NCI-H774 (cell line): Measurements from ENCODE around the gene TMC2.
A peak's percentile ranks its signal among the peaks of the same experiment; 100 is the strongest.
"Not testable (repeated sequence)": the region's sequence is repeated elsewhere in the genome, so short reads cannot be mapped to it uniquely, and the experiment has no call there.

ENCODE experiments used
- DNase-seq: peaks from one replicate; lab custom pipeline; 2025; lab: John Stamatoyannopoulos, UW

TMC2 gene

GRCh38 chr20:2663364-2663886 is 127.1 kb downstream of the TMC2 start:
- no peak for DNase-seq

- peak; percentile 83 for DNase-seq
Observed at GRCh38 chr20:2663887-2664719, 127.7 kb downstream of the TMC2 start, which contains the start of gene IDH3B. Gene IDH3B (minus strand): TSS chr20:2664216. CDS start chr20:2664188, 28 bp downstream.

GRCh38 chr20:2671977-2672376 is 135.6 kb downstream of the TMC2 start:
- DNase-seq = no peak

- DNase-seq = no peak
Observed at GRCh38 chr20:2672446-2672845, 136.1 kb downstream of the TMC2 start.

- DNase-seq = no peak
Observed at GRCh38 chr20:2673453-2673852, 137.1 kb downstream of the TMC2 start.

GRCh38 chr20:2680046-2680445 is 143.7 kb downstream of the TMC2 start:
- DNase-seq = no peak

GRCh38 chr20:2682040-2682439 is 145.7 kb downstream of the TMC2 start:
- DNase-seq = not testable (repeated sequence)

GRCh38 chr20:2684817-2685216 is 148.4 kb downstream of the TMC2 start:
- not testable (repeated sequence) for DNase-seq

GRCh38 chr20:2687514-2687913 is 151.1 kb downstream of the TMC2 start:
- no peak for DNase-seq

- peak; percentile 38 for DNase-seq
Observed at GRCh38 chr20:2688041-2688591, 151.7 kb downstream of the TMC2 start.

GRCh38 chr20:2690213-2690612 is 153.8 kb downstream of the TMC2 start:
- no peak for DNase-seq

GRCh38 chr20:2690718-2691117 is 154.3 kb downstream of the TMC2 start:
- no peak for DNase-seq

GRCh38 chr20:2691127-2691526 is 154.8 kb downstream of the TMC2 start:
- DNase-seq = no peak
